Islet of Langerhans (tissue), 1 donor: ENCODE data around the gene TANK.

Source experiments
- FAIRE-seq: peaks from one replicate; lab custom pipeline; 2011; peaks lifted over from hg19 to GRCh38; lab: Jason Lieb, UNC

TANK gene

DNA sequence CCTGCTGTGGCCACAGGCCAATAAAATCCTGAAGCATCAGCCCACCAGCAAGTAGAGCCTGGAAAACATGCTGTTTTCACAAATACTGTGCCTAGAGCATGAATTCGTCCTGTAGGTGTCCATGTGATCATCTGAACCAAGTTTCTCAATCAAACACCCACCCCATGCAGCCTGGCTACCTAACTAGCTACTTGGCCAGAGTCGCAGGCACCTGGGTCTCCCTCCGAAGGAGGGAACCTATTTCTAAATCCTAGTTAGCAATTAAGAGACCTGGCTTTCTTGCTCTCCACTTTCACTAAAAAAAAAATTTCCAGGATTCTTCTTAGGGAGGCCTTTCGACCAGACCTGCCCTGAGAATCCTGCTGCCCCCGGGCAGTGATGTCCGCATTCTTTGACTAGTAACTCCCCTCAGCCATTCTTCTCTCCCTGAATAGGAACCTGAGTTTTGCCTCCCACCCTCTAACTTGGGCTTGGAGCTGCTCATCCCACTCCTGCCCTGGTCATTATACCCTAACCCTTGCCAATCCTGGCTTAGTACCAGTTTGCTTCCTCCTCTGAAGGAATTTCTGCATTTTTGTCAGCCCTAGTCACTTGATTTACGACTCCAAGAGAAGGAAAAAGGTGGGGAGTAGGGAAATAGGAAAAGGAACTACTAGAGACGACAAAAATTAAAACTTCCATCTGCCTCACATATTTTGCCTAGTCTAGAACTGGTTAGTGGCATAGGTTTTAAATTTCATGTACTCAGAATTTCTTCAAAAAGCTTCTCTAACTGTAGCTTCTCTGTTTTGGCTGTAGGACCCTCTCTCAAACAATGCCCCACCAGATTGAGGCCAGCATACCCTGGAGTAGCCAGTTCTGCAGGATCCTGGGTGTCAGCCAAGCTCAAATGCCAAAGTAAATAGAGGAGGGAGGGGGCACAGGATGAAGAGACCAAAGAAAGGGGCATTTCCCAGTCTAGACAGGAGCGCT lies 25.4 kb upstream of the TANK start:
- FAIRE-seq: no peak

DNA sequence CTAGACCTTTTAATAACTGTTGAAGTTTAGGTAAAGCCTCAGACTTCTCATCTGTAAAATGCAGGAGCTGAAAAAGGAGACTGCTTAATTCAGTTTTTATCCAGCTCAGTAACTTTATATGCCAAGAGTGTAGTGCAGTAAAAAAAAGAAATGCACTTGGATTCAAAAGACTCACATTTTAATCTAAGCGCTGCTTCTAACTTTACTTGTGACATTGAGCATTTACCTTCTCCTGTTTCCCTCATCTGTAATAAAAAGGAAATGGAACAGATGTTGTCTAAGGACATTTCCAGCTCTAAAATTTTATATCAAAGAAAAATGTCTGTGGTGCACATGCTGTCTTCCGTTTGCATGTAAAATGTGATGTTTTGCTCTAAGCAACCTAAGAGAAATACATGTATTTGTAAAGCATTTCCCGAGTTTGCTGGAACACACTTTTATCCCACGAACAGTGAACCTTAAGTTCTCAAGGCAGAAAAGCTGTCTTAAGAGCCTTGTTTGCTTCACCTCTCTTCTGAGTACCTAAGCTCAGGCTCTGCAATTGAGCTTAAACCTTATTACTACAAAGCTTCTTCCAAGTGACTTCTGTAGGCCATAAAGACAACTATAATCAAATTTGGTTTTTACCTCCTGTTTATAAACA lies 24.2 kb upstream of the TANK start:
- no peak for FAIRE-seq

DNA sequence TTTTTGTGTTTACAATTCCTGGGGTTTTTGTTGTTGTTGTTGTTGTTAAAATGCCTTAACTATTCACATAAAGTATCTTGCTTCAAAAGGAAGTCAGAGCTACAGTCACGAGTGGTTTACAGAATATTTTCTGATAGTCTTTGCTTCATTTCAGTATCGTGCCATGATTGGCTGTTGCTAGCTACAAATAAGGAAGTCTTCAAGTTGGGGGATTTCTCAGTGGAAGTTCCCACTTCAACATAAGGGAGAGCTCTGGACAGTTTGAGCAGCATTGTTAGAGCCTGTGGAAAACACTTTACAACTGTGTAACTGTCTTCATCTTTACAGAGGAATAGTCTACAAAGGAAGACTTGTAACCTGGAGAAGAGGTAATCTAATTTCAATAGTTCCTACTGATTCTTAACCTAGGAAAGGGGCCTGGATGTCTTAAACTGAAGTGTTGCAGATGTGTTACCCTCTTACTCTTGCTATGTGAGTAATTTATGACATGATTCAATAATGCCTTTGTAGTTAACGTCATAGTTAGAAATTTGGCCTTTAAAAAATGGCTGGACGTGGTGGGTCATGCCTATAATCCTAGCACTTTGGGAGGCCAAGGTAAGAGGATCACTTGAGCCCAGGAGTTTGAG lies 23.4 kb upstream of the TANK start:
- FAIRE-seq: no peak

DNA sequence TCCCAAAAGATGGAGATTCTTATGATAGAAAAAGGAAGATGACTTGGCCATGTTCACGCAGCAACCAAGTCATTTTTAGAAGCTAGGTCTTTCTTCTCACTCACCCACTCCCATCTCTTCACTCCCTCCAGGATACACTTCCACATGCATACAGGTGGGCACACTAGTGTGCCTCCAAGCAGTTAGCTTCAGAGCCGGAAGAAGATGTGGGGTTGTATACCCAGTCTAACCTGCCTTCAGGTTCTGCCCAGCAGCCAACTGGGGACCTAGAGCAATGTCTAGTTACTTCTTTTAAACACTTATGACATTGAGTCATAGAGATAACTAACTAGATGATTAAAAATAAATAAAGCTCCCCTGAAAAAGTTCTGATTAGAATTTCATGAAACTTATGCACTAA lies 21.8 kb upstream of the TANK start:
- no peak for FAIRE-seq

DNA sequence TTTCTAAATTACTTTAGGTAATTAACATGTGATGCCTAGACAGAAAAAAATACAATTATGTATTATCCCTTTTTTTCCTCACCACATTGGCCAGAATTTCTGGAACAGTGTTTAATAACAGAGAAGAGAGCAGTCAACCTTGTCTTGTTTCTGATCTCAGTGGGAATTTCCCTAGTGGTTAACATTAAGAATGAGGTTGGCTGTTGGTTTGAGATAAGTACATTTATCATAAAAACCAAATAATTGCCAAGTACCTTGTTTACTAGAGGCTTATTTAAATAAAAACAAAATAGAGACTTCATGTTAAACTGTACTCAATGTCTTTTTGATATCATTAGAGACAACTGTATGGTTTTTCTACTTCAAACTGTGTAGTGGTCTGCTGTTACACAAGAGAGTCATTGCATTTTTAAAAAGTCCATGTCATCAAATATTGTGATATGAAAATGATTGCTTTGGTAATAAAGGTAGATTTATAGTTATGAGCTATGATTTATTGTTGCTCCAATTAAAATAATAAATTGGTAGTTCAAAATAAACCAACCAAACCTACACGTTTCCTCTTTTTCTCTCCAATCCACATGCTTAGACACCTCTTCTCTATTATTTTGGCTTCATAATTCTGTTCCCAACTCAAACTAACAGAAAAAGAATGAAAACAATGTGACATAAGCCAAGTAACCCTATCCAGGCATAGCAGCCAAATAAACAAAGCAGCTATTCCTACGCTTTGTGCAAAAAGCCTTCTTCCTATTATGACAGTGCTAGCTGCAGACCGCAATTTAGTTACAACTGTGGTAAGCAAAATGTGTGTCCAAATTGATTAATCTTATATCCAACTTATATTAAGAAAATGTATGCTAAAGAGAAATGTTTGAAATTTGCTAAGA lies 20.9 kb upstream of the TANK start:
- no peak for FAIRE-seq

DNA sequence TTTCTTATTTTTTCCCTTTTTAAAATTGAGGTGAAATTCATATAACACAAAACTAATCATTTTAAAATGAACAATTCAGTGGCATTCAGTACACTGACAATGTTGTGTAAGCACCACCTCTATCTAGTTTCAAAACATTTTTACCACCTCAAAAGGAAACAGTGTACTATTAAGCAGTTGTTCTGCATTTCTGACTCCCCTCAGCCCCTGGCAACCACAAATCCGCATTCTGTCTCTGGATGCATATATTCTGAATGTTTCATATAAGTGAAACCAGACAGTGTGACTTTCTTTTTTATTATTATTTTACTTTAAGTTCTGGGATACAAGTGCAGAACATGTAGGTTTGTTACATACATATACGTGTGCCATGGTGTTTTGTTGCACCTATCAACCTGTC lies 19.2 kb upstream of the TANK start:
- FAIRE-seq: no peak

DNA sequence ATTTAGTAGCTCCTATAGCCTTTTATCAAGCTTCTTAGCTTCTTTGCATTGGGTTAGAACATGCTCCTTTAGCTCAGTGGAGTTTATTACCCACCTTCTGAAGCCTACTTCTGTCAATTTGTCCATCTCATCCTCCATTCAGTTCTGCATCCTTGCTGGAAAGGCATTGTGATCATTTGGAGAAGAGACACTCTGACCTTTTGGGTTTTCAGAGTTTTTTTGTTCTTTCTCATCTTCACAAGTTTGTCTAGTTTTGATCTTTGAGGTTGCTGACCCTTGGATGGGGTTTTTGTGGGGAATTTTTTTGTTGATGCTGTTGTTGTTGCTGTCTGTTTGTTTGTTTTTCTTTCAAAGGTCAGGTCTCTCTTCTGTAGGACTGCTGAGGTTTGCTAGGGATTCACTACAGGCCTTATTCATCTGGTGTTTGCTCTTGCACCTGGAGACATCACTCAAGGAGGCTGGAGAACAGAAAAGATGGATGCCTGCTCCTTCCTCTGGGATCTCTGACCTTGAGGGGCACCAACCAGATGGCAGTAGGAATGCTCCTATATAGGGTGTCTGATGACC lies 13.9 kb upstream of the TANK start:
- FAIRE-seq: no peak

DNA sequence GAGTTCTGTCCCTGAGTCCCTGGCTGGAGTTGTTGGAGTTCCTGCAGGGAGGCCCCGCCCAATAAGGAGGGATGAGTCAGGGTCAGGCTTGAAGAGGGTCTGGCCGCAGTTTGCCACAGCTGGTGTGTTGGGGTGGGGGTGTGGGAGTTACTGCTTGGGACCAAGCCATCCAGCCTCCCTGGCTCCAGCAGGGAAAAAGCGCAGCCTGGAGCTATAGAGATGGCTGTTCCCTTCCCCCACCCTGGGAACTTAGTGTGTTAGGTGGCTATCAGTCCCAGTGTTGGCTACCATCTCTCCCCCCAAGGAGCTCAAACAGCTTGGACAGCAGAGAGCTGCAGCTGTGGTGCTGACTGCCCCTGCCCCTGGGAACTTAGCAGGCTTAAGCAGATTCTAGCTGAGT lies 13.2 kb upstream of the TANK start:
- no peak for FAIRE-seq

DNA sequence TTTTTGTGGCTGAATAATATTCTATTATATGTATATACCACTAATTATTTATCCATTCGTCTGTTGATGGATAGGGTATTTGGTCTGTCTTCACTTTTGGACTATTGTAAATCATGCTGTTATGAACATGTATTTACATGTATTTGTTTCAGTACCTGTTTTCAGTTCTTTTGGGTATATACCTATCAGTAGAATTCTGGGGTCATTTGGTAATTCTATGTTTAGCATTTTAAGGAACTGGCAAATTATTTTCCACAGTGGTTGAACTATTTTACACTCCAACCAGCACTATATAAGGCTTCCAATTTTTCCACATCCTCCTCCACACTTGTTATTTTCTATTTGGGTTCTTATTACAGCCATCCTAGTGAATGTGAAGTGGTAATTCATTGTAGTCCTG lies 12.4 kb upstream of the TANK start:
- no peak for FAIRE-seq

DNA sequence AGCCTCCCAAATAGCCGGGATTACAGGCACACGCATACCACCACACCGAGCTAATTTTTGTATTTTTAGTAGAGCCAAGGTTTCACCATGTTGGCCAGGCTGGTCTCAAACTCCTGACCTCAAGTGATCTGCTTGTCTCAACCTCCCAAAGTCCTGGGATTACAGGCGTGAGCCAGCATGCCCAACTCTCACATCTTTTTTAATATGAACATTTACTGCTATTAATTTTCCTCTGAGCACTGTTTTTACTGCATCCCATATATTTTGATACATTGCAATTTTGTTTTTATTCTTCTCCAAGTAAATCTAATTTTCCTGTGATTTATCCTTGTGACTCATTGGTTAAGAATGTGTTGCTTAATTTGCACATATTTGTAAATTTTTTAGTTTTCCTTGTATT lies 9.5 kb upstream of the TANK start:
- FAIRE-seq: no peak

DNA sequence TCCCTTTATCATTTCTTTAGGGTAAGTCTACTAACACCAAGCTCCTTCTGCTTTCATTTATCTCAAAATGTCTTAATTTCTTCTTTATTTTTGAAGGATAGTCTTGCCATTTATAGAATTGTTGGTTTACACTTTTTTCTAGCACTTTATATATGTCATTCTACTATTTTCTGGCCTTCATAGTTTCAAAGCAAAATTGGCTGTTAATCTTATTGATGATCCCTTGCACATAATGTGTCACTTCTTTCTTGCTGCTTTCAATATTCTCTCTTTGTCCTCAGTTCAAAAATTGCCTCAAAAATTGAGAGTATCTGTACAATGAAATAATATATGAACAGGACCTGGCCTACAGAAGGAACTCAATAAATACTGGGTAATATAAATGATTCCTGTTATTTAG lies 7.9 kb upstream of the TANK start:
- no peak for FAIRE-seq

DNA sequence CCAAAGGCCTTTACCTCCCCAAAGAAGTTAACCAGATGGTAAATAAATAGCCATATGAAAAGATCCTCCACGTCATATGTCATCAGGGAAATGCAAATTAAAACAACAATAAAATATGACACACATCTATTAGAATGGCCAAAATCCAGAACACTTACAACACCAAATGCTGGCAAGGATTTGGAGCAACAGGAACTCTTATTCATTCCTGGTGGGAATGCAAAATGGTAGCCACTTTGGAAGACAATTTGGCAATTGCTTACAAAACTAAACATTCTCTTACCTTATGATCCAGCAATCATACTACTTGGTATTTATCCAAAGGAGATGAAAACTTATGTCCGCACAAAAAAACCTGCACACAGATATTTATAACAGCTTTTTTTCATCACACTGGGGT lies 1.3 kb upstream of the TANK start:
- FAIRE-seq: no peak

DNA sequence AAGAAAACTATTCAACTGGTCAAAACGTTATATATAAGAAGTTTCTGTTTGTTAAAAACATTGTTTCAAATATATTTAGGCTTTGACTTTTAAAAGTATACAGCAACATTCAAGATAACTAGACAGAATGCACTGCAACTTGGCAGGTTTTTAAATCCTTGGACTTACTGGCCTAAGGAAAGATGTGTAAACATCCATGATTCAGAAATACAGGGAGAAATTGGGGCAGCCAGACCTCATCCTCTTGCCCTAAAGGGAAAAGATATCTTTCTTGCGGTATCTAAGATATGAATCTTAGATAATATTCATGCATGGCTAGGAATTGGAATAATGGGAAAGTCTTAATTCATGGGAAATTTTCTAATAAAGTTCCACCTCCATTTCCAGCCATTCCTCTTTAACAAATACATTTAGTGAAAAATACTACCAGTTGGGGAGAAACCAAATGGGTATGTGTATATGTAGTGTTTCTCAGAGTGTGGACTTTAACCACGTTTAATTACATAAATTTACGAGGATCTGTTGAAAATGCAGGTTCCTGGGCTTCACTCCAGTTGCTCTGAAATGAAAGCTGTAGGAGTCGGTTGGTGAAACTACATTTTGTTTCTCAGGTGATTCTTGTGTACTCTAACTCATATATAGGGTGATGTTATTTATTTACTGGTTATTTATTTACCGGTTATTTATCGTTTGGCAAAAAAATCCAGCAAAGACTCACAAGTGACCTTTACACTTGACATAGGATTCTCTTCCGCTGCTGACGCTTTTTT lies 587 bp upstream of the TANK start:
- FAIRE-seq: peak; percentile 94

DNA sequence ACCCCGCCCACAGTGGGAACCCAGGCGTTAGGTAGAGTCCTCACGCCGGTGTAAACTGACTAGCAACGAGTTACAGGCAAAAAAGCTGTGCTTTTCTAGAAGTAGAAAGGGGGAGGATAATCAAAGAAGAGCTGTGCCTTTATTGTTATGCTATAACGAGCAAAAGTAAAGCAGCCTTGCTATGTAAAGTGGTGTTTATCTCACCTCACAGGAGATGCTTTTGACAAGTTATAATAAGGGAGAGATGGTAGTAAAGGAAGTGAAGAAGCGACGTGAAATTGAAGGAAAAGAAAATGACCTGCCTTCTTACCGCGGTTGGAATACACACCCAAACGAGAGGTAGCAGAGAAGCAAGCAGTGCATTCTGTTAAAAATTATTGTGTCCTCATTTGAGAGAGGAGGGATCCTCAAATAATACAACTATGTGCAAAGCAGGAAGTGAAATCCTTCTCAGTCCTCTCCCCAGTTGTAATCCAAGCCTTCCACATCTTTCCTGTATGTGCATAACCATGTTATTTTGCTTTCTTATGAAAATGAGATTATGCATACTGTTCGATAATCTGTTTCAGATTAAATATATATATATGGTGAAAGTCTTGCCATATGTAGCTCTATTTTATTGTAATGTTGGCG lies 962 bp downstream of the TANK start:
- FAIRE-seq: peak; percentile 9

DNA sequence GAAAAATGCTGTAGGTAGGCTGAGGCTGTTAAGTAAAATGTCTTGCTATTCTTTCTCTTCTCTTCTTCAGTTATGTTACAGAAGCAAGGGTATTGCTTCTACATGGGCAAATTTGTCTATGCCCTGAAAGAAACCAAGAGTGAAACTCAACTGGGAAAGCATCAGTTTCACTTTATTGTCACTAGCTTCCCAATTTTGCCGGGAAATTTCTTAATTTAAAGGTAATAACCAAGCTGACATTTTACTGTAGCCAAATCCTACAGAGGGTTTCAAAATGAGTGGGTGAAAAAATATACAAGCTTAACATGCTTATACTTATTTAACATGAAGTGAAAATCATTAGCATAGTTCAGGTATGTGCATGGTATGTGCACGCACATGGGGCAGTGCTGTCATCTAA lies 3.2 kb downstream of the TANK start:
- FAIRE-seq: no peak

DNA sequence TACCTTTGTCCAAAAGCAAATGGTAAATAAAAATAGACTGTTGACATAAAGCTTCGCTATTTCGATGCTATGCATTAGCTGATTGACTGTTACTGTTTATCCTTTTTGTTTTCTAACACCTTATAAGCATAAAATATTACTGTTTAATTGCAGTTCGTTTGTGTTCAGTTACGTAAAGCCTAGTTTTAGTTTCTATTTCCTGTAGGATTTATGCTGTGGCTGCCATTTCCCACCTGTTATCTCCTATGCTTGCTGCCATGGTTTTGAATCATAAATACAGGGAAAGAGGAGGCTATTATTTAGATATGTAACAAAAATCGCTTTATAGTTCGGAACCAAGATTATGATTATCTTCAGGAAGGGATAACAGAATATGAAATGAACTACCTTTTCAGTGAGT lies 3.9 kb downstream of the TANK start:
- no peak for FAIRE-seq

DNA sequence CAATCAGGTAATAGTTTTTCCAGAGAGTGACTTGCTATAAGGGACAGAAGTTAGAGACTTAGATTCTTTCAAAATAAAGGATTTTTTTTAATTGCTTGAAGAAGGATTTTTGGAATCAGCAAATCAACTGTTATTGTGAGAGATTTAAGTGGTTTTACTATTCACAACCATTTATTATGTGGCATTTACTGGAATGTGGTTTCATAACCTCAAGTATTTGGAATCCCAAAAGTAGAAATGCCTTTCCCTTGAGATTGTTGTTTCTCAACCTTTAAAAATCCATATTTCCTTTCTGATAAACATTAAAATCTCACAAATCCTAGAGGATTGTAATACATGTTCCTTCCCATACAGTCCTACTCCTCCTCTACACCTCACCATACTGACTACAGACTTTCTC lies 5.0 kb downstream of the TANK start:
- no peak for FAIRE-seq

DNA sequence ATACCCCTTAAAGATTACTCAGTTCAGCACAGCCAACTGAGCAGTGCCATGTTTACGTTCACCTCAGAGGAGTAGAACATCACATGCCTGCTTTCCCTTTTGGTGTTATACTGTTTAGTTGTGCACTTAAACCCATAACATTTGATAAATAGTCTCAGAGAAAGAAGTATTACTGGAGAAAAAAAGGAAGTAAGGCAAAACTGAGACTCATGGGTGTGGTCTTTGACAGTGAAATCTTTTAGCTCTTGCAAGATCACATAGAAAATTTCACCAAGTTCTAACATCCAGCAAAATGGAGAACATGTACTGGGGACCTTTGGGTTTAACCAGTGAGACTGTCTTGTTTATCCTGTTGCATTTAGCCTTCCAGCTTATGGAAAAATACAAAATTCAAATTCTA lies 5.6 kb downstream of the TANK start:
- FAIRE-seq: no peak

DNA sequence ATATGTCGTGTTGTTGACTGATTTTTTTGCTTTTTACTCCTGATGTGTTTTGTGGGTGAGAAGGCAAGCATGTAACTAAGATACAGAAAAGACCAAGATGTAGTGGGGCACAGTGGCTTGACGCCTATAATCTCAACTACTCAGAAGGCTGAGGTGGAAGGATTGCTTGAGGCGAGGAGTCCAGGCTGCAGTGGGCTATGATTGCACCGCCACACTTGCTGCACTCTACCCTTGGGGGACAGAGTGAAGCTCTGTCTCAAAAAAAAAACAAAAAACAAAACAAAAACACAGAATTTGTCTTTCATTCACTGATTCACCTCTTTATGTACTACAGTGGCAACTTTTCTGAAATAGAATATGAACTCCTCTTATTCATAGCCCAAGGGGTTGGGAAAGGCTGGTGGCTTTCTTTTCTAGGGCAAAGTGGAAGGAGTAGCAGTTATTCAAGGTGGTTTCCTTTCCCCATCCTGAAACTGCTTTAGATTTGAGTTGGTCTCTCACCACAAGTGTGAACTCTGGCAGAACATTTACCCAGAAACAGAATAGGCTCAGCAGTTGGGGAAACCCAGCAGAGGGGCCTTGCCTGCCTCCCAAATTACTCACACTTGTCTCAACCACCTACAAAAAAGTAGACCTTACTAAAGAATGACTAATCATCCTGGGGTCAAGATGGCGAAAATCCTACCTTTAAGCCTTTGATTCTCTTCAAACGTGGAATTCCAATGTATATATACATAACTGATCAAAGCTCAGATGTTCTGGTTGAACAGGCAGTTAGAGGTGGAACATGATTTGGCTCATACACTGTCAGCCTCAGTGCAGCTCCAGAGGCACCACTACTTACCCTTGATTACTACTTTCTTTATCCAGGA lies 6.5 kb downstream of the TANK start:
- FAIRE-seq: no peak

DNA sequence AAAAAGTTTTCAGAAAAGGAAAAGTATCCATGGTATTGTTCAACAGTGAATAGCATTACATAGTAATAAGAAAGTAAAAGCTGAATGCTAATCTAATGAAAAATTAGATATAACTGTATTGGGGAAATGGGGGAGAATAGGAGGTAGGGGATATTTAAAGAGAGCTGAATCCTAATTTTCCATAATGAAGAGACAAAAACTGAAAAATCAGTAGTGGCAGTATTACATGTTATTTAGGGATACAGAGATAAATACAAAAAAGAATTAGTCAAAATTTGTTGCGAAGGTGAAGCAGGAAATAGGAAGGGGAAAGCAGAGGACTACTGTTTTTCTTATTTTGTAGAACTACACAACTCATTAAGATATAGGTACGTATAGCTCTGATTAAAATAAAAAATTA lies 9.1 kb downstream of the TANK start:
- no peak for FAIRE-seq
